K562 (cell line): ENCODE data around the gene MICU1. TPM values are rescaled to one million over a fixed set of nuclear protein-coding genes. Genes with fewer than 3 reads are reported as not detected.

Source experiments
- BRD4 ChIP-seq: fragments of 200-600 bp; sonication (generic); IDR thresholded peaks from 2 replicates; pipeline ENCODE4 v1.6.1; 2017; ENCODE audit warnings: inconsistent platforms
- BRF1 ChIP-seq: IDR thresholded peaks from 3 replicates; pipeline ENCODE4 v1.6.1; 2011; ENCODE audit warnings: borderline replicate concordance, mild to moderate bottlenecking; ENCODE audit not compliant: insufficient read length; ENCODE audit errors: extremely low read depth
- C11orf30 ChIP-seq: fragments of 450-650 bp; IDR thresholded peaks from 2 replicates; pipeline ENCODE4 v1.6.1; 2016; ENCODE audit warnings: low read depth, mild to moderate bottlenecking
- FIP1L1 ChIP-seq: fragments of 200-400 bp; formaldehyde crosslinking; IDR thresholded peaks from 2 replicates; pipeline ENCODE4 v1.6.1; 2018; ENCODE audit warnings: mild to moderate bottlenecking, low read depth, low read length; ENCODE audit not compliant: poor library complexity, severe bottlenecking
- JUND ChIP-seq, 2 experiments: IDR thresholded peaks; 2 replicates in 1 of 2; 3 replicates in 1 of 2; pipeline ENCODE4 v1.6.1; 2011; ENCODE audit warnings: borderline replicate concordance in 2 of 2, low read depth in 2 of 2, low read length in 2 of 2, improper control_type of control experiment in 1 of 2, missing biosample characterization in 1 of 2, missing genetic modification characterization in 1 of 2, missing genetic modification reagents in 1 of 2
- RBM25 ChIP-seq: fragments of 200-400 bp; formaldehyde crosslinking; IDR thresholded peaks from 2 replicates; pipeline ENCODE4 v1.6.1; 2018; ENCODE audit warnings: low read length, low read depth, moderate library complexity; ENCODE audit not compliant: severe bottlenecking
- ZNF121 ChIP-seq: sonication (generic); formaldehyde crosslinking; conservative IDR thresholded peaks from 2 replicates; pipeline ENCODE4 v1.8.0; 2022; ENCODE audit warnings: missing genetic modification reagents
- ZNF197 ChIP-seq: fragments of 200-800 bp; sonication (Bioruptor generic); IDR thresholded peaks from 2 replicates; pipeline ENCODE4 v1.6.1; 2016; ENCODE audit warnings: low read depth, missing genetic modification characterization, missing compliant biosample characterization
- ZNF239 ChIP-seq: fragments of 250-450 bp; sonication (Bioruptor Pico); IDR thresholded peaks from 2 replicates; pipeline ENCODE4 v1.4.0; 2020; ENCODE audit warnings: mild to moderate bottlenecking
- ZNF24 ChIP-seq: fragments of 450-650 bp; IDR thresholded peaks from 2 replicates; pipeline ENCODE4 v1.6.1; 2016
- ZNF583 ChIP-seq: fragments of 250-450 bp; sonication (Bioruptor Pico); IDR thresholded peaks from 2 replicates; pipeline ENCODE4 v1.4.0; 2020
- polyA plus RNA-seq, 8 experiments: library from polyadenylated mRNA; depleted of rRNA in 4 of 8; stranded (reverse) in 5 of 8; unstranded in 3 of 8; fragments of >200 nt; fragmentation: Nextera tagmentation in 2 of 8; fragmentation: Illumina TruSeq in 1 of 8; extraction: Ambion mirVana in 2 of 8; extraction: Trizol in 1 of 8; gene quantifications; 2 replicates each; pipeline versions ENCODE4 v1.2.1 to v1.2.3, GENCODE V29; 2011 to 2014; ENCODE audit warnings: inconsistent platforms in 1 of 8, missing spikeins in 1 of 8
- total RNA-seq, 7 experiments: library from RNA; depleted of rRNA in 6 of 7; stranded (reverse); fragments of >200 nt in 6 of 7; fragmentation: Illumina TruSeq in 2 of 7; extraction: Trizol in 2 of 7; gene quantifications; 2 replicates each; pipeline versions ENCODE4 v1.2.1 to v1.2.3, GENCODE V29; 2011 to 2021; ENCODE audit warnings: low replicate concordance in 1 of 7
- TF ChIP-seq, protein P1 (sequence below): fragments of 250-450 bp; sonication (Bioruptor Pico); IDR thresholded peaks from 2 replicates; pipeline ENCODE4 v1.4.0; 2020
- TF ChIP-seq, protein P2 (sequence below): fragments of 150-350 bp; conservative IDR thresholded peaks from 2 replicates; pipeline ENCODE4 v1.6.1; 2014; ENCODE audit warnings: low read length
- TF ChIP-seq, protein P3 (sequence below): sonication (generic); formaldehyde crosslinking; IDR thresholded peaks from 2 replicates; pipeline ENCODE4 v1.9.0; 2022; ENCODE audit warnings: mild to moderate bottlenecking, missing genetic modification reagents

MICU1 gene
- total and polyA plus RNA-seq, 9 of the 15 experiments (the other 6 are each of a cell fraction or from before 2014, with no cell fraction given): 29.3 to 76.8 (median 48.4) TPM

DNA sequence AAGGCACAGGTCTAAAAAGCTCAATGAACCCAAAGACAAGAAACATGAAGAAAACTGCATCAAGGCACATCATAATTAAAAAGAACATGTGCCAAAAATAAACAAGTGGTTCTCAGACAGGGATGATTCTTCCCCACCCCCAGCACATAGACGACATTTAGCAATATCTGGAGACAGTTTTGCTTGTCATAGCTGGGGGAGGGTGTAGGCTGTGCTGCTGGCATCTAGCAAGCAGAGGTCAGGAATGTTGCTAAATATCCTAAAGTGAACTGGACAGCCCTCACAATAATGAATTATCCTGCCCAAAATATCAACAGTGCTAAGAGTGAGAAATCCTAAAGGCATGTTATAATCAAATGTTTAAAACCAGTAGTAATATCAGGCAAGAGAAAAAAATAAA is 122.6 kb downstream of the MICU1 start (continued):
- TF ChIP-seq, protein P1, sequence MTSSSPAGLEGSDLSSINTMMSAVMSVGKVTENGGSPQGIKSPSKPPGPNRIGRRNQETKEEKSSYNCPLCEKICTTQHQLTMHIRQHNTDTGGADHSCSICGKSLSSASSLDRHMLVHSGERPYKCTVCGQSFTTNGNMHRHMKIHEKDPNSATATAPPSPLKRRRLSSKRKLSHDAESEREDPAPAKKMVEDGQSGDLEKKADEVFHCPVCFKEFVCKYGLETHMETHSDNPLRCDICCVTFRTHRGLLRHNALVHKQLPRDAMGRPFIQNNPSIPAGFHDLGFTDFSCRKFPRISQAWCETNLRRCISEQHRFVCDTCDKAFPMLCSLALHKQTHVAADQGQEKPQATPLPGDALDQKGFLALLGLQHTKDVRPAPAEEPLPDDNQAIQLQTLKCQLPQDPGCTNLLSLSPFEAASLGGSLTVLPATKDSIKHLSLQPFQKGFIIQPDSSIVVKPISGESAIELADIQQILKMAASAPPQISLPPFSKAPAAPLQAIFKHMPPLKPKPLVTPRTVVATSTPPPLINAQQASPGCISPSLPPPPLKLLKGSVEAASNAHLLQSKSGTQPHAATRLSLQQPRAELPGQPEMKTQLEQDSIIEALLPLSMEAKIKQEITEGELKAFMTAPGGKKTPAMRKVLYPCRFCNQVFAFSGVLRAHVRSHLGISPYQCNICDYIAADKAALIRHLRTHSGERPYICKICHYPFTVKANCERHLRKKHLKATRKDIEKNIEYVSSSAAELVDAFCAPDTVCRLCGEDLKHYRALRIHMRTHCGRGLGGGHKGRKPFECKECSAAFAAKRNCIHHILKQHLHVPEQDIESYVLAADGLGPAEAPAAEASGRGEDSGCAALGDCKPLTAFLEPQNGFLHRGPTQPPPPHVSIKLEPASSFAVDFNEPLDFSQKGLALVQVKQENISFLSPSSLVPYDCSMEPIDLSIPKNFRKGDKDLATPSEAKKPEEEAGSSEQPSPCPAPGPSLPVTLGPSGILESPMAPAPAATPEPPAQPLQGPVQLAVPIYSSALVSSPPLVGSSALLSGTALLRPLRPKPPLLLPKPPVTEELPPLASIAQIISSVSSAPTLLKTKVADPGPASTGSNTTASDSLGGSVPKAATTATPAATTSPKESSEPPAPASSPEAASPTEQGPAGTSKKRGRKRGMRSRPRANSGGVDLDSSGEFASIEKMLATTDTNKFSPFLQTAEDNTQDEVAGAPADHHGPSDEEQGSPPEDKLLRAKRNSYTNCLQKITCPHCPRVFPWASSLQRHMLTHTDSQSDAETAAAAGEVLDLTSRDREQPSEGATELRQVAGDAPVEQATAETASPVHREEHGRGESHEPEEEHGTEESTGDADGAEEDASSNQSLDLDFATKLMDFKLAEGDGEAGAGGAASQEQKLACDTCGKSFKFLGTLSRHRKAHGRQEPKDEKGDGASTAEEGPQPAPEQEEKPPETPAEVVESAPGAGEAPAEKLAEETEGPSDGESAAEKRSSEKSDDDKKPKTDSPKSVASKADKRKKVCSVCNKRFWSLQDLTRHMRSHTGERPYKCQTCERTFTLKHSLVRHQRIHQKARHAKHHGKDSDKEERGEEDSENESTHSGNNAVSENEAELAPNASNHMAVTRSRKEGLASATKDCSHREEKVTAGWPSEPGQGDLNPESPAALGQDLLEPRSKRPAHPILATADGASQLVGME (CRISPR knock-in tag): no peak
- no peak for TF ChIP-seq ZNF239 (CRISPR knock-in tag)
- TF ChIP-seq C11orf30: no peak; the same call in 1 of the 2 replicates
- TF ChIP-seq ZNF583 (CRISPR knock-in tag): no peak
- no peak for TF ChIP-seq RBM25
- TF ChIP-seq, protein P2, sequence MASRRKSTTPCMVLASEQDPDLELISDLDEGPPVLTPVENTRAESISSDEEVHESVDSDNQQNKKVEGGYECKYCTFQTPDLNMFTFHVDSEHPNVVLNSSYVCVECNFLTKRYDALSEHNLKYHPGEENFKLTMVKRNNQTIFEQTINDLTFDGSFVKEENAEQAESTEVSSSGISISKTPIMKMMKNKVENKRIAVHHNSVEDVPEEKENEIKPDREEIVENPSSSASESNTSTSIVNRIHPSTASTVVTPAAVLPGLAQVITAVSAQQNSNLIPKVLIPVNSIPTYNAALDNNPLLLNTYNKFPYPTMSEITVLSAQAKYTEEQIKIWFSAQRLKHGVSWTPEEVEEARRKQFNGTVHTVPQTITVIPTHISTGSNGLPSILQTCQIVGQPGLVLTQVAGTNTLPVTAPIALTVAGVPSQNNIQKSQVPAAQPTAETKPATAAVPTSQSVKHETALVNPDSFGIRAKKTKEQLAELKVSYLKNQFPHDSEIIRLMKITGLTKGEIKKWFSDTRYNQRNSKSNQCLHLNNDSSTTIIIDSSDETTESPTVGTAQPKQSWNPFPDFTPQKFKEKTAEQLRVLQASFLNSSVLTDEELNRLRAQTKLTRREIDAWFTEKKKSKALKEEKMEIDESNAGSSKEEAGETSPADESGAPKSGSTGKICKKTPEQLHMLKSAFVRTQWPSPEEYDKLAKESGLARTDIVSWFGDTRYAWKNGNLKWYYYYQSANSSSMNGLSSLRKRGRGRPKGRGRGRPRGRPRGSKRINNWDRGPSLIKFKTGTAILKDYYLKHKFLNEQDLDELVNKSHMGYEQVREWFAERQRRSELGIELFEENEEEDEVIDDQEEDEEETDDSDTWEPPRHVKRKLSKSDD: no peak
- no peak for TF ChIP-seq ZNF24
- no peak for TF ChIP-seq JUND (IDR thresholded peaks at IDR 0.05; ENCODE audit: borderline replicate concordance, low read depth, low read length)
- no peak for TF ChIP-seq JUND (tag; IDR thresholded peaks at IDR 0.05; ENCODE audit: borderline replicate concordance, low read depth, low read length)
- TF ChIP-seq, protein P3, sequence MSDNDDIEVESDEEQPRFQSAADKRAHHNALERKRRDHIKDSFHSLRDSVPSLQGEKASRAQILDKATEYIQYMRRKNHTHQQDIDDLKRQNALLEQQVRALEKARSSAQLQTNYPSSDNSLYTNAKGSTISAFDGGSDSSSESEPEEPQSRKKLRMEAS: no peak
- TF ChIP-seq ZNF121: no peak
- TF ChIP-seq ZNF197: no peak
- no peak for TF ChIP-seq BRF1
- TF ChIP-seq FIP1L1: no peak
- no peak for TF ChIP-seq BRD4
- TF ChIP-seq, all 486 proteins: peak for 20
